RWPE2 (cell line): ENCODE data around the gene TK1.

Source experiments
- ATAC-seq: fragments of 200-7000 bp; cut with Tn5 transposase; 3 replicates; pipeline ENCODE4 v1.9.1; 2021; ENCODE audit warnings: low read depth
- DNase-seq: peaks from one replicate; pipeline ENCODE4 v3.0.0-alpha.2; 2020; ENCODE audit warnings: low spot score
- H3K27ac ChIP-seq: fragments of 450-650 bp; 2 replicates; pipeline ENCODE4 v1.5.1; 2017; ENCODE audit warnings: mild to moderate bottlenecking; ENCODE audit not compliant: poor library complexity, severe bottlenecking
- H3K27me3 ChIP-seq: fragments of 250-450 bp; sonication (Bioruptor Pico); 2 replicates; pipeline ENCODE4 v1.5.1; 2021; ENCODE audit warnings: mild to moderate bottlenecking, moderate library complexity; ENCODE audit not compliant: insufficient read depth, poor library complexity, severe bottlenecking
- H3K36me3 ChIP-seq: fragments of 250-450 bp; sonication (Bioruptor Pico); 2 replicates; pipeline ENCODE4 v1.5.1; 2020; ENCODE audit warnings: low read depth, mild to moderate bottlenecking, moderate library complexity
- H3K4me1 ChIP-seq: fragments of 250-450 bp; sonication (Bioruptor Pico); 2 replicates; pipeline ENCODE4 v1.5.1; 2021; ENCODE audit warnings: mild to moderate bottlenecking, moderate library complexity; ENCODE audit not compliant: insufficient read depth, poor library complexity, severe bottlenecking
- H3K4me3 ChIP-seq: fragments of 250-450 bp; sonication (Bioruptor Pico); 2 replicates; pipeline ENCODE4 v1.5.1; 2021; ENCODE audit warnings: mild to moderate bottlenecking, moderate library complexity; ENCODE audit not compliant: severe bottlenecking
- H3K9me3 ChIP-seq: fragments of 250-450 bp; sonication (Bioruptor Pico); 2 replicates; pipeline ENCODE4 v1.5.1; 2021; ENCODE audit warnings: mild to moderate bottlenecking, moderate library complexity; ENCODE audit not compliant: severe bottlenecking
- CTCF ChIP-seq: fragments of 450-650 bp; IDR thresholded peaks from one replicate; pipeline ENCODE4 v1.5.1; 2017; ENCODE audit warnings: mild to moderate bottlenecking, moderate library complexity; ENCODE audit not compliant: poor library complexity, severe bottlenecking

Gene TK1

GRCh38 chr17:78219396-78220150, 32.7 kb upstream of the TK1 start:
- no peak for TF ChIP-seq CTCF
- no peak for ATAC-seq

GRCh38 chr17:78214706-78215061, 27.8 kb upstream of the TK1 start:
- no peak for ATAC-seq
- DNase-seq, result no peak
- Histone ChIP-seq H3K27ac (peak overlapping the region; percentile 43), H3K4me3 (peak overlapping the region; percentile 84), H3K36me3 (peaks cover 48% of the 10 kb centered on the region), H3K27me3 (no peaks in the 10 kb centered on the region), H3K4me1 (peaks cover 9% of the 10 kb centered on the region), H3K9me3 (no peaks in the 10 kb centered on the region)
- TF ChIP-seq CTCF, result no peak

More at GRCh38 chr17:78219396-78220150, 32.7 kb upstream of the TK1 start:
- no peaks in the 10 kb centered on the region for H3K9me3 ChIP-seq
- H3K27ac ChIP-seq, result no peak overlapping the region
- peaks cover 91% of the 10 kb centered on the region for H3K36me3 ChIP-seq
- no peak overlapping the region for H3K4me3 ChIP-seq
- H3K27me3 ChIP-seq, result no peaks in the 10 kb centered on the region
- peaks cover 9% of the 10 kb centered on the region for H3K4me1 ChIP-seq
- DNase-seq, result no peak

- ATAC-seq (peak; percentile 98), DNase-seq (peak; percentile 94)
- Histone ChIP-seq H3K36me3 (peaks cover 42% of the 10 kb centered on the region), H3K27me3 (no peaks in the 10 kb centered on the region), H3K9me3 (no peaks in the 10 kb centered on the region), H3K4me3 (peak within 1 kb of the TSS; percentile 84), H3K27ac (peak within 1 kb of the TSS; percentile 43), H3K4me1 (peaks cover 9% of the 10 kb centered on the region)
- TF ChIP-seq CTCF, result no peak
Observed at GRCh38 chr17:78214016-78214705, 27.3 kb upstream of the TK1 start, which contains the start of gene BIRC5. TSS of gene BIRC5 (plus strand) at chr17:78214253. CDS start at chr17:78214317, 64 bp downstream.

- H3K27me3 ChIP-seq, result no peaks in the 10 kb centered on the region
- H3K4me3 ChIP-seq, result no peak overlapping the region
- H3K4me1 ChIP-seq, result peaks cover 9% of the 10 kb centered on the region
- no peak for TF ChIP-seq CTCF
- ATAC-seq, result no peak
- H3K36me3 ChIP-seq, result peaks cover 13% of the 10 kb centered on the region
- no peak overlapping the region for H3K27ac ChIP-seq
- no peak for DNase-seq
- H3K9me3 ChIP-seq, result no peaks in the 10 kb centered on the region
Observed at GRCh38 chr17:78211032-78211431, 24.2 kb upstream of the TK1 start.
